ENCODE measurements around the gene CDYL2. TPM values are rescaled to one million over a fixed set of nuclear protein-coding genes. Genes with fewer than 3 reads are reported as not detected.

CDYL2 gene
- total and polyA plus RNA-seq, 4 donors: 0.84 to 4.1 (median 2.3) TPM

GRCh38 chr16:80659865-80660264, 144.5 kb downstream of the CDYL2 start:
- Histone ChIP-seq H3K27ac (ENCODE audit: low read depth in 1 of 2, low read length in 2 of 2) (no peak overlapping the region), H3K4me3 (ENCODE audit: low read depth in 1 of 3, low read length in 3 of 3) (no peak overlapping the region), H3K9ac (ENCODE audit: low read depth in 1 of 2, low read length in 2 of 2) (no peak overlapping the region), H3K9me3 (ENCODE audit: control insufficient read depth in 4 of 4, low read length in 3 of 4) (peaks cover 0 to 4% (median 0%) of the 10 kb centered on the region in 4 donors), H3K36me3 (ENCODE audit: control insufficient read depth in 4 of 4, insufficient read depth in 3 of 4, low read depth in 1 of 4, low read length in 3 of 4) (no peaks in the 10 kb centered on the region), H3K27me3 (ENCODE audit: control insufficient read depth in 4 of 4, insufficient read depth in 4 of 4, low read length in 3 of 4) (no peaks in the 10 kb centered on the region), H3K4me1 (ENCODE audit: control insufficient read depth in 4 of 4, insufficient read depth in 4 of 4, low read length in 3 of 4) (peaks cover 0 to 7% (median 4%) of the 10 kb centered on the region in 4 donors)
- no peak for DNase-seq (ENCODE audit: low spot score)
- WGBS: 95% methylated on average over 1 of the region's 1 CpG
- TF ChIP-seq NR2F2 (IDR thresholded peaks at IDR 0.05): no peak
- no peak for TF ChIP-seq RAD21 (IDR thresholded peaks at IDR 0.05)
- no peak for TF ChIP-seq HNF4A (conservative IDR thresholded peaks at IDR 0.05)
- TF ChIP-seq ZBTB33 (IDR thresholded peaks at IDR 0.05): no peak
- no peak for TF ChIP-seq MAX (IDR thresholded peaks at IDR 0.05)
- no peak for TF ChIP-seq RXRA (IDR thresholded peaks at IDR 0.05)
- TF ChIP-seq, protein P1, sequence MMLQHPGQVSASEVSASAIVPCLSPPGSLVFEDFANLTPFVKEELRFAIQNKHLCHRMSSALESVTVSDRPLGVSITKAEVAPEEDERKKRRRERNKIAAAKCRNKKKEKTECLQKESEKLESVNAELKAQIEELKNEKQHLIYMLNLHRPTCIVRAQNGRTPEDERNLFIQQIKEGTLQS (IDR thresholded peaks at IDR 0.05): no peak
- TF ChIP-seq SP1 (IDR thresholded peaks at IDR 0.05): no peak
- no peak for TF ChIP-seq TAF1 (conservative IDR thresholded peaks at IDR 0.05)

DNA sequence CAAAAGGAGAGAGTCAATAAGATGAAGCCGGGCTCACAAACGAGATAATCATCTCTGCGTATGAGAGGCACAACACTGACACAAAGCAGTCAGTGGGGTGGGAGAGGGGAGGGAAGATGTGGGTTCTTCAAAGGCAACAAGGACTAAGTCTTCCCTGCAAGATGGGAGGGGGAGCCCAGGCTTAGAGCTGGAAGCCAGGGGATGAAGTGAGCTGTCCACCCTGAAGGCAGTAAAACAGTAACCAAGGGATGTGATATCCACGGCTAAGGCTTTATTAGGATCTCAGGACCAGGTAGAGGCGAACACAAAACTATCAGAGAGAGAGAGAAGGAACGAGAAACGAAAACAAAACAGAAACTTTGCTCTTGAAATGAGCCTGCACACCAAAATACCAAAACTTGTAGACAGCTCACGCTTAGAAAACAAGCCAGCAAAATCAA, 147.7 kb downstream of the CDYL2 start:
- no peak overlapping the region for H3K27ac ChIP-seq (ENCODE audit: low read depth in 1 of 2, low read length in 2 of 2)

More for the DNA sequence above, 147.7 kb downstream of the CDYL2 start:
- H3K27me3 ChIP-seq (ENCODE audit: control insufficient read depth in 4 of 4, insufficient read depth in 4 of 4, low read length in 3 of 4): no peaks in the 10 kb centered on the region
- peaks cover 0 to 4% (median 0%) of the 10 kb centered on the region in 4 donors for H3K9me3 ChIP-seq (ENCODE audit: control insufficient read depth in 4 of 4, low read length in 3 of 4)
- WGBS: 39% methylated on average over 8 of the region's 8 CpGs
- TF ChIP-seq MAX (IDR thresholded peaks at IDR 0.05) (no peak), YY1 (IDR thresholded peaks at IDR 0.05) (no peak), CTCF (IDR thresholded peaks at IDR 0.05; ENCODE audit: low read depth, low read length, missing input control) (no peak), HNF4G (IDR thresholded peaks at IDR 0.05) (no peak), ZBTB33 (IDR thresholded peaks at IDR 0.05) (no peak), JUND (IDR thresholded peaks at IDR 0.05) (no peak), FOXA1 (IDR thresholded peaks at IDR 0.05) (no peak), NR2F2 (IDR thresholded peaks at IDR 0.05) (no peak), SP1 (IDR thresholded peaks at IDR 0.05) (no peak), FOXA2 (IDR thresholded peaks at IDR 0.05) (no peak), HNF4A (conservative IDR thresholded peaks at IDR 0.05) (no peak), RXRA (IDR thresholded peaks at IDR 0.05) (no peak), GABPA (IDR thresholded peaks at IDR 0.05 in 1 of 2, conservative IDR thresholded peaks at IDR 0.05 in 1 of 2) (no peak), RAD21 (IDR thresholded peaks at IDR 0.05) (no peak), TAF1 (conservative IDR thresholded peaks at IDR 0.05) (no peak), EGR1 (IDR thresholded peaks at IDR 0.05; ENCODE audit: low read depth in 2 of 2) (no peak)
- TF ChIP-seq, protein P2, sequence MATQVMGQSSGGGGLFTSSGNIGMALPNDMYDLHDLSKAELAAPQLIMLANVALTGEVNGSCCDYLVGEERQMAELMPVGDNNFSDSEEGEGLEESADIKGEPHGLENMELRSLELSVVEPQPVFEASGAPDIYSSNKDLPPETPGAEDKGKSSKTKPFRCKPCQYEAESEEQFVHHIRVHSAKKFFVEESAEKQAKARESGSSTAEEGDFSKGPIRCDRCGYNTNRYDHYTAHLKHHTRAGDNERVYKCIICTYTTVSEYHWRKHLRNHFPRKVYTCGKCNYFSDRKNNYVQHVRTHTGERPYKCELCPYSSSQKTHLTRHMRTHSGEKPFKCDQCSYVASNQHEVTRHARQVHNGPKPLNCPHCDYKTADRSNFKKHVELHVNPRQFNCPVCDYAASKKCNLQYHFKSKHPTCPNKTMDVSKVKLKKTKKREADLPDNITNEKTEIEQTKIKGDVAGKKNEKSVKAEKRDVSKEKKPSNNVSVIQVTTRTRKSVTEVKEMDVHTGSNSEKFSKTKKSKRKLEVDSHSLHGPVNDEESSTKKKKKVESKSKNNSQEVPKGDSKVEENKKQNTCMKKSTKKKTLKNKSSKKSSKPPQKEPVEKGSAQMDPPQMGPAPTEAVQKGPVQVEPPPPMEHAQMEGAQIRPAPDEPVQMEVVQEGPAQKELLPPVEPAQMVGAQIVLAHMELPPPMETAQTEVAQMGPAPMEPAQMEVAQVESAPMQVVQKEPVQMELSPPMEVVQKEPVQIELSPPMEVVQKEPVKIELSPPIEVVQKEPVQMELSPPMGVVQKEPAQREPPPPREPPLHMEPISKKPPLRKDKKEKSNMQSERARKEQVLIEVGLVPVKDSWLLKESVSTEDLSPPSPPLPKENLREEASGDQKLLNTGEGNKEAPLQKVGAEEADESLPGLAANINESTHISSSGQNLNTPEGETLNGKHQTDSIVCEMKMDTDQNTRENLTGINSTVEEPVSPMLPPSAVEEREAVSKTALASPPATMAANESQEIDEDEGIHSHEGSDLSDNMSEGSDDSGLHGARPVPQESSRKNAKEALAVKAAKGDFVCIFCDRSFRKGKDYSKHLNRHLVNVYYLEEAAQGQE (IDR thresholded peaks at IDR 0.05): no peak
- TF ChIP-seq, protein P1 (IDR thresholded peaks at IDR 0.05): no peak
- H3K36me3 ChIP-seq (ENCODE audit: control insufficient read depth in 4 of 4, insufficient read depth in 3 of 4, low read depth in 1 of 4, low read length in 3 of 4): no peaks in the 10 kb centered on the region
- H3K4me1 ChIP-seq (ENCODE audit: control insufficient read depth in 4 of 4, insufficient read depth in 4 of 4, low read length in 3 of 4): peaks cover 0 to 7% (median 4%) of the 10 kb centered on the region in 4 donors
- H3K9ac ChIP-seq (ENCODE audit: low read depth in 1 of 2, low read length in 2 of 2): peak overlapping the region in 1 of 2 donors; percentile 57
- no peak for DNase-seq (ENCODE audit: low spot score)
- no peak overlapping the region for H3K4me3 ChIP-seq (ENCODE audit: low read depth in 1 of 3, low read length in 3 of 3)

Data from liver (tissue), 9 donors.